K562 (cell line): Measurements from ENCODE around the gene KARS1. TPM values are rescaled to one million over a fixed set of nuclear protein-coding genes. Genes with fewer than 3 reads are reported as not detected.
A peak's percentile ranks its signal among the peaks of the same experiment; 100 is the strongest.

Source experiments
- CREB1 ChIP-seq, 2 experiments: sonication (generic) in 1 of 2; formaldehyde crosslinking in 1 of 2; IDR thresholded peaks; 2 replicates each; pipeline versions ENCODE4 v1.6.1 to v1.8.0; 2012 to 2022; ENCODE audit warnings: inconsistent platforms in 1 of 2, mild to moderate bottlenecking in 1 of 2, missing genetic modification reagents in 1 of 2, moderate library complexity in 1 of 2
- ELF2 ChIP-seq: fragments of 250-450 bp; sonication (Bioruptor Pico); IDR thresholded peaks from 2 replicates; pipeline ENCODE4 v1.5.0; 2021; ENCODE audit warnings: mild to moderate bottlenecking
- EP400 ChIP-seq: fragments of 450-650 bp; IDR thresholded peaks from 2 replicates; pipeline ENCODE4 v1.6.1; 2017; ENCODE audit warnings: antibody characterized with exemption, mild to moderate bottlenecking, moderate library complexity
- GABPA ChIP-seq: fragments of 200-800 bp; sonication (Bioruptor generic); conservative IDR thresholded peaks from 2 replicates; pipeline ENCODE4 v1.6.1; 2016; ENCODE audit warnings: low read depth, missing genetic modification characterization, missing compliant biosample characterization
- NR3C1 ChIP-seq: sonication (generic); formaldehyde crosslinking; IDR thresholded peaks from 2 replicates; pipeline ENCODE4 v1.8.1; 2022; ENCODE audit warnings: missing genetic modification reagents
- POLR2H ChIP-seq: IDR thresholded peaks from 2 replicates; pipeline ENCODE4 v1.6.1; 2016; ENCODE audit warnings: missing genetic modification characterization, low read depth, mild to moderate bottlenecking, control low read depth, missing compliant biosample characterization, moderate library complexity
- SIRT6 ChIP-seq: IDR thresholded peaks from one replicate; pipeline ENCODE4 v1.6.1; 2012; ENCODE audit warnings: low read depth, mild to moderate bottlenecking, control low read depth, inconsistent platforms, low read length, moderate library complexity
- ZNF586 ChIP-seq: fragments of 450-650 bp; formaldehyde crosslinking; conservative IDR thresholded peaks from 2 replicates; pipeline ENCODE4 v1.4.0; 2020; ENCODE audit warnings: mild to moderate bottlenecking, moderate library complexity
- polyA plus RNA-seq, 8 experiments: library from polyadenylated mRNA; depleted of rRNA in 4 of 8; stranded (reverse) in 5 of 8; unstranded in 3 of 8; fragments of >200 nt; fragmentation: Nextera tagmentation in 2 of 8; fragmentation: Illumina TruSeq in 1 of 8; extraction: Ambion mirVana in 2 of 8; extraction: Trizol in 1 of 8; gene quantifications; 2 replicates each; pipeline versions ENCODE4 v1.2.1 to v1.2.3, GENCODE V29; 2011 to 2014; ENCODE audit warnings: inconsistent platforms in 1 of 8, missing spikeins in 1 of 8
- total RNA-seq, 7 experiments: library from RNA; depleted of rRNA in 6 of 7; stranded (reverse); fragments of >200 nt in 6 of 7; fragmentation: Illumina TruSeq in 2 of 7; extraction: Trizol in 2 of 7; gene quantifications; 2 replicates each; pipeline versions ENCODE4 v1.2.1 to v1.2.3, GENCODE V29; 2011 to 2021; ENCODE audit warnings: low replicate concordance in 1 of 7
- TF ChIP-seq, protein P1 (sequence below): fragments of 200-600 bp; sonication (generic); IDR thresholded peaks from one replicate; pipeline ENCODE4 v1.6.1; 2012; ENCODE audit warnings: mild to moderate bottlenecking, low read depth, low read length, inconsistent platforms
- TF ChIP-seq, protein P2 (sequence below): fragments of 250-450 bp; sonication (Bioruptor Pico); IDR thresholded peaks from 2 replicates; pipeline ENCODE4 v1.5.0; 2020; ENCODE audit warnings: mild to moderate bottlenecking
- TF ChIP-seq, protein P3 (sequence below): fragments of 250-450 bp; sonication (Bioruptor Pico); IDR thresholded peaks from 2 replicates; pipeline ENCODE4 v1.5.0; 2021
- TF ChIP-seq, protein P4 (sequence below): sonication (generic); formaldehyde crosslinking; IDR thresholded peaks from 2 replicates; pipeline ENCODE4 v1.8.0; 2022; ENCODE audit warnings: mild to moderate bottlenecking, missing genetic modification reagents, borderline replicate concordance

Gene KARS1
- total and polyA plus RNA-seq, 9 of the 15 experiments (the other 6 are each of a cell fraction or from before 2014, with no cell fraction given), result 223 to 386 (median 304) TPM

DNA sequence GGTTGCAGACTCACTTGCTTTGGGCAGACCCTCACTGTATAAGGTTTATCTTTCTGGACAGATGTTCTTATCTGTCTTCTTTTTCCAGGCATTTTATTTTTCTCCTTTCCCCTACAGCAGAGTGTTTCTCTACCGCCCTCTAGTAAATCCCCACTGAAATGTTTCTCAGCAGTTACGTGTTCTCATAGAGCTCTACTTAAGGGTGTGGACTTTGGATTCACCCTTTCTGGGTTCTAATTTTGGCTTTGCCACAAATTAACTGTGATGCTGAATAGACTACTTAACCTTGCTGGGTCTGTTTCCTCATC, 26.3 kb downstream of the KARS1 start (continued):
- TF ChIP-seq, protein P1, sequence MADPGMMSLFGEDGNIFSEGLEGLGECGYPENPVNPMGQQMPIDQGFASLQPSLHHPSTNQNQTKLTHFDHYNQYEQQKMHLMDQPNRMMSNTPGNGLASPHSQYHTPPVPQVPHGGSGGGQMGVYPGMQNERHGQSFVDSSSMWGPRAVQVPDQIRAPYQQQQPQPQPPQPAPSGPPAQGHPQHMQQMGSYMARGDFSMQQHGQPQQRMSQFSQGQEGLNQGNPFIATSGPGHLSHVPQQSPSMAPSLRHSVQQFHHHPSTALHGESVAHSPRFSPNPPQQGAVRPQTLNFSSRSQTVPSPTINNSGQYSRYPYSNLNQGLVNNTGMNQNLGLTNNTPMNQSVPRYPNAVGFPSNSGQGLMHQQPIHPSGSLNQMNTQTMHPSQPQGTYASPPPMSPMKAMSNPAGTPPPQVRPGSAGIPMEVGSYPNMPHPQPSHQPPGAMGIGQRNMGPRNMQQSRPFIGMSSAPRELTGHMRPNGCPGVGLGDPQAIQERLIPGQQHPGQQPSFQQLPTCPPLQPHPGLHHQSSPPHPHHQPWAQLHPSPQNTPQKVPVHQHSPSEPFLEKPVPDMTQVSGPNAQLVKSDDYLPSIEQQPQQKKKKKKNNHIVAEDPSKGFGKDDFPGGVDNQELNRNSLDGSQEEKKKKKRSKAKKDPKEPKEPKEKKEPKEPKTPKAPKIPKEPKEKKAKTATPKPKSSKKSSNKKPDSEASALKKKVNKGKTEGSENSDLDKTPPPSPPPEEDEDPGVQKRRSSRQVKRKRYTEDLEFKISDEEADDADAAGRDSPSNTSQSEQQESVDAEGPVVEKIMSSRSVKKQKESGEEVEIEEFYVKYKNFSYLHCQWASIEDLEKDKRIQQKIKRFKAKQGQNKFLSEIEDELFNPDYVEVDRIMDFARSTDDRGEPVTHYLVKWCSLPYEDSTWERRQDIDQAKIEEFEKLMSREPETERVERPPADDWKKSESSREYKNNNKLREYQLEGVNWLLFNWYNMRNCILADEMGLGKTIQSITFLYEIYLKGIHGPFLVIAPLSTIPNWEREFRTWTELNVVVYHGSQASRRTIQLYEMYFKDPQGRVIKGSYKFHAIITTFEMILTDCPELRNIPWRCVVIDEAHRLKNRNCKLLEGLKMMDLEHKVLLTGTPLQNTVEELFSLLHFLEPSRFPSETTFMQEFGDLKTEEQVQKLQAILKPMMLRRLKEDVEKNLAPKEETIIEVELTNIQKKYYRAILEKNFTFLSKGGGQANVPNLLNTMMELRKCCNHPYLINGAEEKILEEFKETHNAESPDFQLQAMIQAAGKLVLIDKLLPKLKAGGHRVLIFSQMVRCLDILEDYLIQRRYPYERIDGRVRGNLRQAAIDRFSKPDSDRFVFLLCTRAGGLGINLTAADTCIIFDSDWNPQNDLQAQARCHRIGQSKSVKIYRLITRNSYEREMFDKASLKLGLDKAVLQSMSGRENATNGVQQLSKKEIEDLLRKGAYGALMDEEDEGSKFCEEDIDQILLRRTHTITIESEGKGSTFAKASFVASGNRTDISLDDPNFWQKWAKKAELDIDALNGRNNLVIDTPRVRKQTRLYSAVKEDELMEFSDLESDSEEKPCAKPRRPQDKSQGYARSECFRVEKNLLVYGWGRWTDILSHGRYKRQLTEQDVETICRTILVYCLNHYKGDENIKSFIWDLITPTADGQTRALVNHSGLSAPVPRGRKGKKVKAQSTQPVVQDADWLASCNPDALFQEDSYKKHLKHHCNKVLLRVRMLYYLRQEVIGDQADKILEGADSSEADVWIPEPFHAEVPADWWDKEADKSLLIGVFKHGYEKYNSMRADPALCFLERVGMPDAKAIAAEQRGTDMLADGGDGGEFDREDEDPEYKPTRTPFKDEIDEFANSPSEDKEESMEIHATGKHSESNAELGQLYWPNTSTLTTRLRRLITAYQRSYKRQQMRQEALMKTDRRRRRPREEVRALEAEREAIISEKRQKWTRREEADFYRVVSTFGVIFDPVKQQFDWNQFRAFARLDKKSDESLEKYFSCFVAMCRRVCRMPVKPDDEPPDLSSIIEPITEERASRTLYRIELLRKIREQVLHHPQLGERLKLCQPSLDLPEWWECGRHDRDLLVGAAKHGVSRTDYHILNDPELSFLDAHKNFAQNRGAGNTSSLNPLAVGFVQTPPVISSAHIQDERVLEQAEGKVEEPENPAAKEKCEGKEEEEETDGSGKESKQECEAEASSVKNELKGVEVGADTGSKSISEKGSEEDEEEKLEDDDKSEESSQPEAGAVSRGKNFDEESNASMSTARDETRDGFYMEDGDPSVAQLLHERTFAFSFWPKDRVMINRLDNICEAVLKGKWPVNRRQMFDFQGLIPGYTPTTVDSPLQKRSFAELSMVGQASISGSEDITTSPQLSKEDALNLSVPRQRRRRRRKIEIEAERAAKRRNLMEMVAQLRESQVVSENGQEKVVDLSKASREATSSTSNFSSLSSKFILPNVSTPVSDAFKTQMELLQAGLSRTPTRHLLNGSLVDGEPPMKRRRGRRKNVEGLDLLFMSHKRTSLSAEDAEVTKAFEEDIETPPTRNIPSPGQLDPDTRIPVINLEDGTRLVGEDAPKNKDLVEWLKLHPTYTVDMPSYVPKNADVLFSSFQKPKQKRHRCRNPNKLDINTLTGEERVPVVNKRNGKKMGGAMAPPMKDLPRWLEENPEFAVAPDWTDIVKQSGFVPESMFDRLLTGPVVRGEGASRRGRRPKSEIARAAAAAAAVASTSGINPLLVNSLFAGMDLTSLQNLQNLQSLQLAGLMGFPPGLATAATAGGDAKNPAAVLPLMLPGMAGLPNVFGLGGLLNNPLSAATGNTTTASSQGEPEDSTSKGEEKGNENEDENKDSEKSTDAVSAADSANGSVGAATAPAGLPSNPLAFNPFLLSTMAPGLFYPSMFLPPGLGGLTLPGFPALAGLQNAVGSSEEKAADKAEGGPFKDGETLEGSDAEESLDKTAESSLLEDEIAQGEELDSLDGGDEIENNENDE, result no peak
- no peak for TF ChIP-seq CREB1 (IDR thresholded peaks at IDR 0.05)
- TF ChIP-seq CREB1 (CRISPR knock-in tag; IDR thresholded peaks at IDR 0.05), result no peak
- TF ChIP-seq SIRT6, result no peak
- no peak for TF ChIP-seq NR3C1 (CRISPR knock-in tag)
- no peak for TF ChIP-seq ZNF586 (CRISPR knock-in tag)
- TF ChIP-seq, protein P2, sequence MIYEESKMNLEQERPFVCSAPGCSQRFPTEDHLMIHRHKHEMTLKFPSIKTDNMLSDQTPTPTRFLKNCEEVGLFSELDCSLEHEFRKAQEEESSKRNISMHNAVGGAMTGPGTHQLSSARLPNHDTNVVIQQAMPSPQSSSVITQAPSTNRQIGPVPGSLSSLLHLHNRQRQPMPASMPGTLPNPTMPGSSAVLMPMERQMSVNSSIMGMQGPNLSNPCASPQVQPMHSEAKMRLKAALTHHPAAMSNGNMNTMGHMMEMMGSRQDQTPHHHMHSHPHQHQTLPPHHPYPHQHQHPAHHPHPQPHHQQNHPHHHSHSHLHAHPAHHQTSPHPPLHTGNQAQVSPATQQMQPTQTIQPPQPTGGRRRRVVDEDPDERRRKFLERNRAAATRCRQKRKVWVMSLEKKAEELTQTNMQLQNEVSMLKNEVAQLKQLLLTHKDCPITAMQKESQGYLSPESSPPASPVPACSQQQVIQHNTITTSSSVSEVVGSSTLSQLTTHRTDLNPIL (CRISPR knock-in tag), result no peak
- peak; percentile 68; the same call in 1 of the 2 replicates for TF ChIP-seq EP400
- TF ChIP-seq, protein P3, sequence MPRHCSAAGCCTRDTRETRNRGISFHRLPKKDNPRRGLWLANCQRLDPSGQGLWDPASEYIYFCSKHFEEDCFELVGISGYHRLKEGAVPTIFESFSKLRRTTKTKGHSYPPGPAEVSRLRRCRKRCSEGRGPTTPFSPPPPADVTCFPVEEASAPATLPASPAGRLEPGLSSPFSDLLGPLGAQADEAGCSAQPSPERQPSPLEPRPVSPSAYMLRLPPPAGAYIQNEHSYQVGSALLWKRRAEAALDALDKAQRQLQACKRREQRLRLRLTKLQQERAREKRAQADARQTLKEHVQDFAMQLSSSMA, result no peak
- TF ChIP-seq, protein P4, sequence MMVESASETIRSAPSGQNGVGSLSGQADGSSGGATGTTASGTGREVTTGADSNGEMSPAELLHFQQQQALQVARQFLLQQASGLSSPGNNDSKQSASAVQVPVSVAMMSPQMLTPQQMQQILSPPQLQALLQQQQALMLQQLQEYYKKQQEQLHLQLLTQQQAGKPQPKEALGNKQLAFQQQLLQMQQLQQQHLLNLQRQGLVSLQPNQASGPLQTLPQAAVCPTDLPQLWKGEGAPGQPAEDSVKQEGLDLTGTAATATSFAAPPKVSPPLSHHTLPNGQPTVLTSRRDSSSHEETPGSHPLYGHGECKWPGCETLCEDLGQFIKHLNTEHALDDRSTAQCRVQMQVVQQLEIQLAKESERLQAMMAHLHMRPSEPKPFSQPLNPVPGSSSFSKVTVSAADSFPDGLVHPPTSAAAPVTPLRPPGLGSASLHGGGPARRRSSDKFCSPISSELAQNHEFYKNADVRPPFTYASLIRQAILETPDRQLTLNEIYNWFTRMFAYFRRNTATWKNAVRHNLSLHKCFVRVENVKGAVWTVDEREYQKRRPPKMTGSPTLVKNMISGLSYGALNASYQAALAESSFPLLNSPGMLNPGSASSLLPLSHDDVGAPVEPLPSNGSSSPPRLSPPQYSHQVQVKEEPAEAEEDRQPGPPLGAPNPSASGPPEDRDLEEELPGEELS (CRISPR knock-in tag), result no peak
- no peak for TF ChIP-seq GABPA (tag)
- TF ChIP-seq POLR2H (tag), result no peak
- TF ChIP-seq ELF2 (CRISPR knock-in tag), result no peak
